ENCODE measurements around the gene PSMF1.
A peak's percentile ranks its signal among the peaks of the same experiment; 100 is the strongest.

Gene PSMF1

DNA sequence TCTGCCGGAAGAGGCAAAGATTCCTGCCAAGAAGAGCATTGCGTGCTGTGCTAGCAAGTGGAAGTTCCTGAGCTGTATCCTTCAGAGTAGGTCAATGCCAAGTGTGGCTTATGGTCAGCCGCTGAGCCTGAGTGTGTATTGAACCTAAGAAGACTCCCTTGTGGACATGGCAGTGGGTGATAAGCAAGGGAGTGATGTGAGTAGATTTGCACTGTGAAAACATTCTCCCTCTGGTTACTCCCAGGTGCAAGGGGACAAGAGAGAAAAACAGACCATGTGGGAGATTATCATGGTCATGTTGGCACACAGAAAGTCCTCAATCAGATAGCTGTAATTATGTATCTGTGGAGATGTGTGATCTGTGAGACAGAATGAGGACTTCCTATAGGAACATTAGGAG lies 72.4 kb downstream of the PSMF1 start:
- no peak for DNase-seq (ENCODE audit: low spot score)

DNA sequence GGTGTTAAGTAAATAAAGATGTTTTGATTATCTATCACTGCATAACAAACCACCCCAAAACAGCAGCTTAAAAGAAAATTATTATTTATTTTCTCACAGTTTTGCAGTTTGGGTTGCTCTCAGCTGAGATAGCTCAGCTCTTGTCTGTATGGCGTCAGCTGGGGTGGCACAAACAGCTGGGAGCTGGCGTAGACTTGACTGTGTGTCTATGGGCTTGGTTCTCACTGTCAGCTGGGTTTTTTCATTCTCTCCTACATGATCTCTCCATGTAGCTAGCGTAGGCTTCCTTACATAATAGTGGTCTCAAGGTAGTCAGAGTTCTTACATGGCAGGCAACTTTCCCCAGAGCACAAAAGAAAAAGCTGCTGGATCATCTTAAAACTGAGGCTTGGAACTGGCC lies 72.9 kb downstream of the PSMF1 start:
- DNase-seq (ENCODE audit: low spot score): no peak

GRCh38 chr20:1195226-1195625 lies 76.8 kb downstream of the PSMF1 start:
- no peak for DNase-seq (ENCODE audit: low spot score)

GRCh38 chr20:1196634-1197033 lies 78.2 kb downstream of the PSMF1 start:
- no peak for DNase-seq (ENCODE audit: low spot score)

- no peak for DNase-seq (ENCODE audit: low spot score)
Measured at GRCh38 chr20:1197801-1198200, 79.4 kb downstream of the PSMF1 start.

DNA sequence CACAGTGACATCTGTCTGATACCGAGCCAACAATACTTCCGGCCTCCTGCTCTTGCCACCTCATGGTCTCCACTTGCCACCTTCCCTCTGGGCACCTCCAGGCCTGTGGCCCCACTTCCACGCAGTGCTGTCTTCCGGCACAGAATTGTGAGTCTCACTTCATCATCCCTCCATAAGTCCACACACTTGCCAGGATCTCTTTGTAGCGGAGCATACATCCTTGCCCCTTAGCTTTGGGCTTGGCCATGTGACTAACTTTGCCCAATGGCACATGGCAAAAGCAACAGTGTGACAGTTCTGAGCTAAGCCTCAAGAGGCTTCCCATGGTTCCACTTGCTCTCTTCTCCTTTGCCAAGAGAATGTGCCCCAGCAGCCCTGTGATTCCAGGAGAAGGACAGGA lies 80.3 kb downstream of the PSMF1 start:
- DNase-seq (ENCODE audit: low spot score): no peak

DNA sequence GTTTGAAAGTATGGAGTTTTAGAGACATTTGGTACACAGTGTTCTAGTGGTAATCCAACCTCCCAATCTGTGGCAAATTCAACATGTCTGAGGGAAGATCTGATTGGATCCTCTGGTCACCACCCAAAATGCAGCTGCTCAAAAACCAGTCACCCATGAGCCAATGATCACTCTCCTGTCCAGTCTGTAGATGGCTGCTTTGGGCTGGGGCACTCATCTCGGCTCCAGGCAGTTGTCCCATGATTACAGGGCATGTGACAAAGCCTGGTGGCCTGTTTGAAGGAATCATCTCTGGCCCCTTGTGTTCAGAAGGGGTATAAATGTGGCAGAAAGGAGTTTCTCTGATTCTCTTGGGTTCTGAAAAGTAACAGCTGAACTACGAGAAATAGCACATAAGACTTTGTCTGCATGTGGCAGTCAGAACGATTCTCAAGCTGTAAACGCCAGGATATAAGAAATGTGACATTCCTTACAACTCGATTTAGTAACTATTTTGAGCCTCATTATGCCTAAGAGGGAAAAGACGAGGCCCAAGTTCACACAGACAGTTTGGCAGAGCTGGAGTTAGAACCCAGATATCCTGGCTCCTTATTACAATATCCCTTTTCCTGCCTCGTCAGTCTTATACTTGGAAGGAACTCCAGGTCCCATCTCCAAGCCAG lies 80.9 kb downstream of the PSMF1 start:
- no peak for DNase-seq (ENCODE audit: low spot score)

GRCh38 chr20:1199964-1200363 lies 81.6 kb downstream of the PSMF1 start:
- DNase-seq (ENCODE audit: low spot score): no peak

GRCh38 chr20:1202762-1203504 lies 84.5 kb downstream of the PSMF1 start, which contains the start of gene C20orf202:
C20orf202 (plus strand) TSS chr20:1203454; CDS start chr20:1203586, 132 bp downstream.
- DNase-seq (ENCODE audit: low spot score): no peak

GRCh38 chr20:1203630-1204029 lies 85.2 kb downstream of the PSMF1 start:
- DNase-seq (ENCODE audit: low spot score): no peak

DNA sequence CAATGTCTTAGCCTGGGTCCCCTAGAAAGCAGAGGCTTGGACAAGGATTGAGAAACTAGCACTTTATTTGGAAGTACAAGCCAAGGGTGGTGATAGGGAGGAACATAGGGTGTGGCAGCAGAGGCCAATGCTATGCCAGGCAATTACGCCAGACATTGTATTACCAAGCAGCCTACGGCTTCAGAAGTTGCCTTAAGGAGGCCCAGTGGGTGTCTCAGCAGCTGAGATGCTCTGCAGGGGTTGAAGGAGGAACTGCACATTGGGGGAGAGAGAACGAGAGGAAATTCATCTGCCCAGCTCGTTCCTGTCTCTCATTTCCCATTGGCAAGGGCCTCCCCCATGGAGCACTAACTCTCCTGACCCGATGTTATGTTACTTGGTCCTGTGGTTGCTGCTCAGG lies 85.7 kb downstream of the PSMF1 start:
- DNase-seq (ENCODE audit: low spot score): no peak

GRCh38 chr20:1204576-1204975 lies 86.2 kb downstream of the PSMF1 start:
- DNase-seq (ENCODE audit: low spot score): no peak

GRCh38 chr20:1205802-1206201 lies 87.4 kb downstream of the PSMF1 start:
- no peak for DNase-seq (ENCODE audit: low spot score)

DNA sequence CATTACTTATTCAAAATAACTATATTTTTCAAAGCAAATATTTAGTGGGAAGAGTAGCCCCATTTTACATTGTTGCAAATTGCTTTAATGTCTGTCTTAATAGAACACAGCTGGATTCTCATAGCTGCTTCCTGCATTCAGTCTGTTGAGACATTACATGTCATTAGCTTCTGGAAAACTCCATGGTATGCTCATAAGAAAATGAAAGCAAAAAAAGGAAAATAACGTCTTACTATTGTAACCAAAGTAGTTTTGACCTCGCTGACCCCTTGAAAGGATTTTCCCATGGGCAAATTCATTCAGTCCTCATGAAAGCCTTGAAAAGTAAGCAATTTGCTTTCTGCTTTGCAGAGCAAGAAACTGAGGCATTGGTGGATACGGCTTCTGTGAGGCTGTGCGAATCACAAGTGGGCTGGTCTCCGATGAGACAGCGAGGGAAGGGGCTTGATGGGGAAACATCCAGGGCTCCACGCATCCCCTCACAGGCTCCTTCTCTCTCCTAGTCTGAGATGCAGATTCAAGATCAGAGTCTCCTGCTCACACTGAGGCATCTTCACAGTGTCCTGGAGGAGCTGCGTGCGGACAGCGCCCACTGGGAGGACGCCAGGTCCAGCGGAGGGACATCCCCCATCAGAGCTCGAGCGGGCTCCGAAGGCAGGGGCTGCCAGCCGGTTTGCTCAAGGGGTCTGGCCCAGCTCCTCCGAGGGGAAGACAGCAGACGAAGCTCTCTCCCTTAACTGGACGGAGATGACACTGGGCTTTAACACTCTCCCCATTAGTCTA lies 88.2 kb downstream of the PSMF1 start:
- no peak for DNase-seq (ENCODE audit: low spot score)

DNA sequence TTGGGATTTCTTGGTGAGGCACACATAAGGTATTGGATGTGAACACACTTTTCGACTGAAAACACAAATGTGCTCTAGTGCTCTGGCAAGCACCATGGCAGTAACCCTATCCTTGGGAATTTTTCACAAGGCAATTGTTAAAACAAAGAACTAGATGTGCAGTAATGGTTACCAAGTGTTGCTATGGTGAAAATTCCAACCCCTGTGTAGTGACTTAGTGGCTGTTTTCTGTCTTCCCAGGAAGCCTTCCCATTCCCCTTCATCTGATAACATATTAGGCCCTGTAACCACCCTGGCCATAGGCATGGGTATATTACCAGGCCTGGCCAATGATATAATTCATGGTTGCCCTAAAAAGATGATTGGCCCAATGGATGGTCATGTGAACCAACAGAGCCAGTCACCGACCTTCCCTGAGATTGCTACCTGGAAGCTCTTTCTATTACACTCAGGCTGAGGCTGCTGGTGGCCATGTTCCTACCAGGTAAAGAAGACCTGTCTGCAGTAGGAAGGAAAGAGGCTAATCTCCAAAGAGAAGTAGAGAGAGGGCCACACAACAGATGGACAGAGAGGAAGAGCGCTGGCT lies 89.0 kb downstream of the PSMF1 start:
- no peak for DNase-seq (ENCODE audit: low spot score)

DNA sequence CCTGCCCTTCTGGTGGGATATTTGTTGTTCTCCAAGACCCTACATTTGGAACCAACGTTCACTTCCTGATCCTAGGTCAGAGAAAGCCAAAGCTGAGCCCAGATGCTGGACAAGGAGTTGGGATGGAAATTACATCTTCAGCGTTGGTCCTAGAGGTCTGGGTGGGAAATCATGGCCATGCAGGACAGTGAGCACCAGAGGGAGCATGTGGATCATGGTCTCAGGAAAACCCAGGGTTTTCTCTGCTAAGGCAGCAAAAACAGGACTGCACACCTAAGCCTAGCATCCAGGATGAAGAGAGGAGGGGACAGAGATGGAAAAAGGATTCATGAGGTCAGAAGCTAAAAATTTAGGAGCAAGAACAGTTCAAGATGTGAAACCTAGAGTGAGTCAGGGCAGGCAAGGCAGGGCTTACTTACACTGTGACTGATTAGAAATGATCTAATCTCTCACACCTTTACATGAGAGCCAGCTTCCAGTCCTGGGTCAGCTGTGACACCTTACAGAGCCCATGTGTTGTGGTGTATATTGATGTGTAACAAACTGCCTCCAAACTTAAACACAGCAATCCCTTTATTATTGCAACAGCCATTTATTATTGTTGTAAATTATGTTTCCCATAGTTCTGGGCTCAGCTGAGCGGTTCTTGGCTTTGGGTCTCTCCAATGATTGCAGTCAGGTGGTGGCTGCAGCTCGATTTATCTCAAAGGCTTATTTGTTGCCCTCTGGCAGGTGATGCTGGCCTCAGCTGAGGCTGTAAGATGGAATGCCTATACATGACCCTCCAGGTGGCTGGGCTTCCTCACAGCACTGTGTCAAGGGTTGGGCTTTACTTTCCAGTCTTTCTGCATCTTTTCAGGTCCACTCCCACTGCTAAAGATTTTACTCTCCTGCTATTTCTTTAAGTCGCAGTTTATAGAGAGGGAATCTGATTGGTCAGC lies 91.3 kb downstream of the PSMF1 start:
- no peak for DNase-seq (ENCODE audit: low spot score)

DNA sequence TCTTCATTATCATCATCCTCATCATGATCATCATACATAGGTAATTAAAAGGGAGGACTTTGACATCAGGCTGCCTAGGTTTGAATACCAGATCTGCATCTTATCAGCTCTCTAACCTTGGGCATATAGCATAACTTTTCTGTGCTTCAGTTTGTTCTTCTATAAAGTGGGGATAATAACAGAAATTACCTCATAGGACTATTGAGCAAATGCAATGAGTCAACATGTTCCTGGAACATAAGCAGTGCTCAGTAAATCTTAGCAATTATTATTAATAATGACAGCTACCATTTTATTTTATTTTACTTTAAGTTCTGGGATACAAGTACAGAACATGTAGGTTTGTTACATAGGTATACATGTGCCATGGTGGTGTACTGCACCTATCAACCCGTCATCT lies 92.1 kb downstream of the PSMF1 start:
- DNase-seq (ENCODE audit: low spot score): no peak

DNA sequence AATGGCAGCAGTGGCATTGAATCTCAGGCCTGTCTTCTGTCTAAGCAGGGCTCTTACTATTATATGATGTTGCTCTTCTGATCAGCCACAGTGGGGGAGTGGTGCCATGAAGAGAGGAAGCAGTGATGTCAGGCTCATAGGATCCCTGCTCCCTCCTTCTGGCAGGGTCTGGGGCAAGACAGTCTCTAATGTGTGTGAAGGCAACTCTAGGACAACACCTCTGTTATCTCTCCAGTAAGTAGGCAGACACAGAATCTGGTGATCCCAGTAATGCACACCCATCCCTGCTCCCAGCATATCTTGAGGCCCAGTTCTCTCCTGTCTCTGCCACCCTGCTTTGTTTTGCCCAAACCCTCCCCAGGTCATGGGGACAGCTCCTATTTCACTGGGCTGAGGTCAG lies 93.6 kb downstream of the PSMF1 start:
- DNase-seq (ENCODE audit: low spot score): no peak

DNA sequence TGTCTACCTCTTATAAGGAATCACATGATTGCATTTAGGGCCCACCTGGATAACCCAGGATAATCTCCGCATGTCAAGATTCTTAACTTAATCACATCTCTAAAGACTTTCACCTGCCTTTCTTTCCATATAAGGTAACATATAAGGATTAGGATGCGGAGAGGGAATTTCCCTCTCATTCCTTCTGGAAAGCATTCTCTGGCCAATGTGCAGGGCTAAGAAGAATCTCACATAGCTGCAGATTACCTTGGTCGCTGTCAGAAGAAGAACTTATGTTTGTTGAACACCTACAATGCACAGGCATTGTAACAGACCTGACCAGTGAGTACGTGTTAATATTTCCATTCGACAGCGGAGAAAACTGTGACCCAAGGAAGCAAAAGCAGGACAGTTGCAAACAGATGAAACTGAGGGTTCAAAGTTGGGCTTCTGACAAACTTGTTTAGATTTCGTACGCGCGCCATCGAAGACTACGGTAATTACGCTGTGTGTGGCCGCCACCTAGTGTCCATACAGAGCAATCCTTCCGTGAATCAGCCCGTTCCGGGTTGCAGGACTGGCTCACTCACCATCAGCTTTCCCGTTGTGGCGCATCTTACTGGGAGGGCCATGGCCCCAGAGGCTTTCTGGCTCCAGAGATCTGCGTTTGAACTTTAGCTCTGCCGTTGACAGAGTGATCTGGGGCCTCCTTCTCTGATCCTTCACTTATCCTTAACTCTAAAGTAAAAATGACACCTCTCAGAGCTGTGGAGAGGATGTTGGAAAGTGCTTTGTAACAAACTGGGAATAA lies 94.4 kb downstream of the PSMF1 start:
- DNase-seq (ENCODE audit: low spot score): peak; percentile 57

DNA sequence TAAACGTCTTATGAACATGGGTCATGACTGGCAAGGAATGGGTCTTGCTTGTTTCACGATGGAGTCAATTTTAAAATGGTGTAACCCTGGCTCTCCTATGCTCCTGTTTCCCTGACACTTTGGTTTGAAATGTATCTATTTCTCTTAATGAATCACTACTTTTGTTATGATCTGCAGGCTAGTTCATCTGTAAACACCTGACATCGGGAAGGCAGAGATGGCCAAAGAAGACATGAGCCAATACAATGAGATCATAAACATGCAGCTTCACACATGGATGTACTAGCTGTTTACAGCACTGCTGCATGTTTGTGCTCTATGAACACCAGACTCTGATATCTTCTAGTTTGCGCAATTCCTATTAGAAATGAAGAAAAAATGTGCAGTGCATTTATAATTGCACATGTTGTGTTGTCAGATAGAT lies 96.4 kb downstream of the PSMF1 start:
- DNase-seq (ENCODE audit: low spot score): no peak

Measured in kidney capillary endothelial cell (primary cell).